Mucosa of rectum (tissue), 2 donors: ENCODE data around the gene DENND4A.

ENCODE experiments used
- H3K27ac ChIP-seq, 2 donors: one replicate each; pipeline ENCODE4 v1.7.0; 2013; ENCODE audit warnings: inconsistent platforms in 2 of 2, low read depth in 2 of 2, low read length in 2 of 2
- H3K27me3 ChIP-seq, 2 donors: one replicate each; pipeline ENCODE4 v1.7.0; 2013; ENCODE audit warnings: low read length in 2 of 2; ENCODE audit not compliant: control insufficient read depth in 2 of 2, insufficient read depth in 2 of 2
- H3K36me3 ChIP-seq, 2 donors: one replicate each; pipeline ENCODE4 v1.7.0; 2013; ENCODE audit warnings: low read length in 2 of 2; ENCODE audit not compliant: control insufficient read depth in 2 of 2, insufficient read depth in 2 of 2
- H3K4me1 ChIP-seq, 2 donors: one replicate each; pipeline ENCODE4 v1.7.0; 2013; ENCODE audit warnings: low read length in 2 of 2, mild to moderate bottlenecking in 1 of 2; ENCODE audit not compliant: control insufficient read depth in 2 of 2, insufficient read depth in 2 of 2
- H3K4me3 ChIP-seq, 2 donors: one replicate each; pipeline ENCODE4 v1.7.0; 2013; ENCODE audit warnings: low read length in 2 of 2
- H3K9ac ChIP-seq, 2 donors: one replicate each; pipeline ENCODE4 v1.7.0; 2013; ENCODE audit warnings: low read length in 2 of 2, low read depth in 1 of 2, mild to moderate bottlenecking in 1 of 2
- H3K9me3 ChIP-seq, 2 donors: one replicate each; pipeline ENCODE4 v1.7.0; 2013; ENCODE audit warnings: low read length in 2 of 2; ENCODE audit not compliant: control insufficient read depth in 2 of 2
- donor health status: healthy.
- donor health status: Normal muscosa, but diverticular disease.

The DENND4A gene

GRCh38 chr15:65610871-65611718 is 181.0 kb downstream of the DENND4A start, which contains the start of gene INTS14:
INTS14 (minus strand) TSS chr15:65611131; CDS start chr15:65607380, 3,751 bp downstream.
- Histone ChIP-seq H3K36me3 (peaks cover 0 to 6% of the 10 kb centered on the region in 2 donors), H3K4me1 (peaks cover 20 to 22% of the 10 kb centered on the region in 2 donors), H3K9me3 (no peaks in the 10 kb centered on the region), H3K4me3 (peak within 1 kb of the TSS; percentile 95 to 96), H3K9ac (peak within 1 kb of the TSS; percentile 95 to 97), H3K27ac (peak within 1 kb of the TSS; percentile 95 to 98), H3K27me3 (no peaks in the 10 kb centered on the region)
